SU-DHL-6 (cell line): Measurements from ENCODE around the gene NRP2.

ENCODE experiments used
- H2AFZ ChIP-seq: fragments of 200-600 bp; sonication (generic); 2 replicates; pipeline ENCODE4 v1.6.1; 2014; ENCODE audit warnings: low read depth, mild to moderate bottlenecking, moderate library complexity, mixed read lengths, antibody characterized with exemption, low read length; ENCODE audit not compliant: severe bottlenecking
- H3F3A ChIP-seq: fragments of 200-600 bp; shearing (Covaris generic); 2 replicates; pipeline ENCODE4 v1.6.0; 2016; ENCODE audit warnings: antibody characterized with exemption, mild to moderate bottlenecking; ENCODE audit not compliant: insufficient read depth
- H3K27ac ChIP-seq: fragments of 200-600 bp; sonication (generic); 2 replicates; pipeline ENCODE4 v1.5.1; 2016; ENCODE audit warnings: low read depth, mild to moderate bottlenecking, low read length, moderate library complexity, mixed read lengths
- H3K27me3 ChIP-seq: fragments of 200-600 bp; sonication (generic), shearing (Covaris generic); 2 replicates; pipeline ENCODE4 v1.6.0; 2014; ENCODE audit warnings: mild to moderate bottlenecking, low read length
- H3K36me3 ChIP-seq: fragments of 200-600 bp; sonication (generic); 2 replicates; pipeline ENCODE4 v1.6.1; 2014; ENCODE audit warnings: mild to moderate bottlenecking, low read length, mixed read lengths
- H3K4me2 ChIP-seq: fragments of 300-600, 200-600 bp; shearing (Covaris generic), sonication (generic); 2 replicates; pipeline ENCODE4 v1.6.0; 2014; ENCODE audit warnings: low read length, low read depth, mild to moderate bottlenecking; ENCODE audit not compliant: poor library complexity, severe bottlenecking
- H3K4me3 ChIP-seq: fragments of 200-600 bp; sonication (generic); 2 replicates; pipeline ENCODE4 v1.5.1; 2014; ENCODE audit warnings: antibody characterized with exemption, low read length, mild to moderate bottlenecking, mixed read lengths; ENCODE audit not compliant: insufficient read depth, poor library complexity, severe bottlenecking
- H3K79me2 ChIP-seq: fragments of 200-600 bp; sonication (generic); 2 replicates; pipeline ENCODE4 v1.6.1; 2014; ENCODE audit warnings: mild to moderate bottlenecking, low read length, moderate library complexity; ENCODE audit not compliant: insufficient read depth
- H3K9ac ChIP-seq: fragments of 200-600 bp; sonication (generic); 2 replicates; pipeline ENCODE4 v1.7.0; 2014; ENCODE audit warnings: mild to moderate bottlenecking, low read length
- H3K9me2 ChIP-seq: fragments of 200-600 bp; sonication (generic); replicated peaks from 2 replicates; pipeline ENCODE4 v1.6.1; 2014; ENCODE audit warnings: low read length; ENCODE audit not compliant: insufficient read depth
- H3K9me3 ChIP-seq: fragments of 200-600 bp; sonication (generic); 2 replicates; pipeline ENCODE4 v1.6.1; 2014; ENCODE audit warnings: low read length, mixed read lengths; ENCODE audit not compliant: insufficient read depth
- H4K20me1 ChIP-seq: fragments of 200-600 bp; sonication (generic); 2 replicates; pipeline ENCODE4 v1.6.1; 2014; ENCODE audit warnings: low read depth, mild to moderate bottlenecking, antibody characterized with exemption, low read length, moderate library complexity, mixed read lengths
- EZH2phosphoT487 ChIP-seq: fragments of 200-600 bp; sonication (generic), shearing (Covaris generic); conservative IDR thresholded peaks from 2 replicates; pipeline ENCODE4 v1.6.1; 2018; ENCODE audit warnings: mild to moderate bottlenecking, antibody characterized with exemption, low read length, moderate library complexity, mixed read lengths
- TF ChIP-seq, protein P1 (sequence below): fragments of 200-600 bp; sonication (generic); IDR thresholded peaks from one replicate; pipeline ENCODE4 v1.5.1; 2017; ENCODE audit warnings: antibody characterized with exemption, mild to moderate bottlenecking, low read length, moderate library complexity; ENCODE audit not compliant: insufficient read depth, poor library complexity, severe bottlenecking

The NRP2 gene

DNA sequence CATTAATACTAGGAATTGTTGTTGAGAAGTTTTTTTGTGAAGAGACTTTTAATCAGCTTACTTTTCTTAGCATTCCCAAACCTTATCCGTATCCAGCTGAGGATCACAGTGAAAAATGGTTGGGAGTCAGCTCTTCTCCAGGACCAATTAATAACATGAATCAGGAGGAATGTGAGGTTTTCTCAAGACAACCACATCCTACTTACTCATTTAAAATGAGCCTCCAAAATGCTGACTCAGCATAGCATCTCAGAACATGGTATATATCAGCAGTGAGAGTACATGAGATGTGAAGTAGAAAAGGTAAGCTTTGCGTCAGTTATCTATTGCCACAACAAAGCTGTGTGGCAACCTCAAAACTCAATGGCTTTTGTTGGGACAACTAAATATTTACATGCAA, 140.3 kb downstream of the NRP2 start:
- no peaks in the 10 kb centered on the region for H3K27me3 ChIP-seq
- no peaks in the 10 kb centered on the region for H3K36me3 ChIP-seq
- no peaks in the 10 kb centered on the region for H3K9me2 ChIP-seq
- H3K4me2 ChIP-seq: no peak overlapping the region
- H4K20me1 ChIP-seq: no peaks in the 10 kb centered on the region
- H3K9me3 ChIP-seq: no peaks in the 10 kb centered on the region
- no peak overlapping the region for H2AFZ ChIP-seq
- TF ChIP-seq, protein P1, sequence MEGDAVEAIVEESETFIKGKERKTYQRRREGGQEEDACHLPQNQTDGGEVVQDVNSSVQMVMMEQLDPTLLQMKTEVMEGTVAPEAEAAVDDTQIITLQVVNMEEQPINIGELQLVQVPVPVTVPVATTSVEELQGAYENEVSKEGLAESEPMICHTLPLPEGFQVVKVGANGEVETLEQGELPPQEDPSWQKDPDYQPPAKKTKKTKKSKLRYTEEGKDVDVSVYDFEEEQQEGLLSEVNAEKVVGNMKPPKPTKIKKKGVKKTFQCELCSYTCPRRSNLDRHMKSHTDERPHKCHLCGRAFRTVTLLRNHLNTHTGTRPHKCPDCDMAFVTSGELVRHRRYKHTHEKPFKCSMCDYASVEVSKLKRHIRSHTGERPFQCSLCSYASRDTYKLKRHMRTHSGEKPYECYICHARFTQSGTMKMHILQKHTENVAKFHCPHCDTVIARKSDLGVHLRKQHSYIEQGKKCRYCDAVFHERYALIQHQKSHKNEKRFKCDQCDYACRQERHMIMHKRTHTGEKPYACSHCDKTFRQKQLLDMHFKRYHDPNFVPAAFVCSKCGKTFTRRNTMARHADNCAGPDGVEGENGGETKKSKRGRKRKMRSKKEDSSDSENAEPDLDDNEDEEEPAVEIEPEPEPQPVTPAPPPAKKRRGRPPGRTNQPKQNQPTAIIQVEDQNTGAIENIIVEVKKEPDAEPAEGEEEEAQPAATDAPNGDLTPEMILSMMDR: no peak
- TF ChIP-seq EZH2phosphoT487: no peak
- H3K9ac ChIP-seq: no peak overlapping the region
- no peak overlapping the region for H3K27ac ChIP-seq
- no peak overlapping the region for H3K4me3 ChIP-seq
- no peaks in the 10 kb centered on the region for H3F3A ChIP-seq
- H3K79me2 ChIP-seq: no peaks in the 10 kb centered on the region

DNA sequence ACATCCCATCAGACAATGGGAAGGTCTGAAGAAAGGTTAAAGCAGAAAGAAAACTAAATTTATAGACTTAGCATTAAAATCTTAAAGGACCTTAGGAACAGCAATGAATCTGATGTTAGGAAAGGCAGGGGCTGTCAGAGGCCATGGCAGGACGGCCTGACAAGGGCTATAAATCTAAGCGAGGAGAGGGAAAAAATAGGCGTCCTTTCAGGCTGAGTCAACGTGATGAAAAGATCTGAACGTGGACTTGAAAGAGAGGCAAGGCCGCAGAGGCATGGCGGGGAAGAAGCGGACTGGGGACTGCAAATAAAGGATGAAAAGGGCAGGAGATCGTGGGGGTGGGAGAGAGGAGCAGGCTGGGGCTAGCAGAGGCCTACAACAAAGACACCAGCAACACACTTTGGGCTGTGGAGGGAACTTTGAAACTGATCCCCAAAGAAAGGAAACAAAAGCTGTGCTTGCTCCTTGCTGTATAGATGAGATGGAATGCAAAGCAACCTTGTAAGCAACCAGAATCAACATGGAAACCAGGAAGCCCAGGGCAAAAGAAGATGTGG, 145.6 kb downstream of the NRP2 start:
- H3K4me2 ChIP-seq: no peak overlapping the region
- no peaks in the 10 kb centered on the region for H4K20me1 ChIP-seq
- no peaks in the 10 kb centered on the region for H3K9me3 ChIP-seq
- no peaks in the 10 kb centered on the region for H3K36me3 ChIP-seq
- no peaks in the 10 kb centered on the region for H3F3A ChIP-seq
- H3K79me2 ChIP-seq: no peaks in the 10 kb centered on the region
- H3K27me3 ChIP-seq: no peaks in the 10 kb centered on the region
- H3K27ac ChIP-seq: no peak overlapping the region
- H2AFZ ChIP-seq: no peak overlapping the region
- no peaks in the 10 kb centered on the region for H3K9me2 ChIP-seq
- no peak overlapping the region for H3K9ac ChIP-seq
- H3K4me3 ChIP-seq: no peak overlapping the region
- TF ChIP-seq, protein P1: no peak
- TF ChIP-seq EZH2phosphoT487: no peak

DNA sequence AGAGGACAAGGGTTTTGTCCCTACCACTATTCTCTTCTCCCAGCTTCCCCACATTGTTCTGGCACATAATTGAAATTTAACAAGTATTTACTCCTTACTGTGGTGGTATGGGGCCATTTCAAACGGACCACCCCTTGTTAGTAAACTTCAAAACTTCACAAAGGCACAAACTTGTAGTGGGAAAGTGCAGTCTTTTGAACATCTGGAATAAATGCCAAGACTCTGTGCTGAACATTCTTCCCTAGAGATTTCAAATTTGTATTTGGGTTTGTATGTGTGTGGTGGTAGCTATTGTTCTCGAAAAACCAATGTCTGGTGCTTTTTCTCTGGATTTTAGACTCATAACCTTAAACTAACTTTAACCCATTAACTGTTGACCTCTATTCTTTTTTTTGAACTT, 151.6 kb downstream of the NRP2 start:
- Histone ChIP-seq H3K27me3 (no peaks in the 10 kb centered on the region), H3F3A (no peaks in the 10 kb centered on the region), H3K27ac (no peak overlapping the region), H3K9ac (no peak overlapping the region), H3K4me3 (no peak overlapping the region), H3K79me2 (no peaks in the 10 kb centered on the region), H3K9me2 (no peaks in the 10 kb centered on the region), H2AFZ (no peak overlapping the region), H3K4me2 (no peak overlapping the region), H3K9me3 (no peaks in the 10 kb centered on the region), H3K36me3 (no peaks in the 10 kb centered on the region), H4K20me1 (no peaks in the 10 kb centered on the region)
- no peak for TF ChIP-seq EZH2phosphoT487
- TF ChIP-seq, protein P1: no peak
